Adipose tissue (tissue), 3 donors: Measurements from ENCODE around the gene PDE4B. TPM values are rescaled to one million over a fixed set of nuclear protein-coding genes. Genes with fewer than 3 reads are reported as not detected.
"Not testable (repeated sequence)": the region's sequence is repeated elsewhere in the genome, so short reads cannot be mapped to it uniquely, and the experiment has no call there.

ENCODE experiments used
- H3K27ac ChIP-seq: one replicate; pipeline ENCODE4 v1.5.1; 2013; ENCODE audit warnings: low read depth, low read length
- WGBS, 3 donors: extraction: QIAGEN DNeasy Blood & Tissue Kit; methylation state at CpG; one replicate each; pipeline ENCODE4 v1.1.7; 2013; 5-methylcytosine and 5-hydroxymethylcytosine counted together
- polyA plus RNA-seq, 3 donors: library from polyadenylated mRNA; stranded (reverse); fragments of 200-250 nt; gene quantifications; one replicate each; pipeline ENCODE4 v1.2.3, GENCODE V29; 2013
- donor health status: healthy with polysubstance abuse.
- donor health status: Bipolar disorder and iron deficiency.
- donor health status: healthy.

The PDE4B gene
- polyA plus RNA-seq, 3 donors = 1.3 to 10.0 (median 9.4) TPM

- 35 to 57% (median 44%) methylated on average over 2 of the region's 2 CpGs for WGBS, 3 donors
- H3K27ac ChIP-seq = no peak overlapping the region
Observed at GRCh38 chr1:65939636-65940035, 146.9 kb downstream of the PDE4B start.

- no peak overlapping the region for H3K27ac ChIP-seq
- 77 to 86% (median 82%) methylated on average over 4 of the region's 4 CpGs for WGBS, 3 donors
Observed at GRCh38 chr1:65940126-65940525, 147.4 kb downstream of the PDE4B start.

- WGBS, 3 donors = 13 to 42% (median 25%) methylated on average over 1 of the region's 1 CpG
Observed at GRCh38 chr1:65942476-65942875, 149.8 kb downstream of the PDE4B start.

GRCh38 chr1:65946376-65946775 lies 153.7 kb downstream of the PDE4B start:
- WGBS, 3 donors = 47 to 88% (median 65%) methylated on average over 1 of the region's 1 CpG
- no peak overlapping the region for H3K27ac ChIP-seq

More at GRCh38 chr1:65942476-65942875, 149.8 kb downstream of the PDE4B start:
- no peak overlapping the region for H3K27ac ChIP-seq

GRCh38 chr1:65946960-65947359 lies 154.3 kb downstream of the PDE4B start:
- H3K27ac ChIP-seq = no peak overlapping the region
- 78 to 91% (median 83%) methylated on average over 5 of the region's 5 CpGs for WGBS, 3 donors

- WGBS, 3 donors = 69 to 83% (median 74%) methylated on average over 7 of the region's 7 CpGs
- H3K27ac ChIP-seq = no peak overlapping the region
Observed at GRCh38 chr1:65948609-65949229, 156.0 kb downstream of the PDE4B start.

GRCh38 chr1:65949230-65949626 lies 156.5 kb downstream of the PDE4B start:
- no peak overlapping the region for H3K27ac ChIP-seq

GRCh38 chr1:65949933-65950332 lies 157.2 kb downstream of the PDE4B start:
- 45 to 79% (median 74%) methylated on average over 3 of the region's 3 CpGs for WGBS, 3 donors
- H3K27ac ChIP-seq = no peak overlapping the region

More at GRCh38 chr1:65949230-65949626, 156.5 kb downstream of the PDE4B start:
- WGBS, 3 donors = 45 to 75% (median 56%) methylated on average over 2 of the region's 2 CpGs

GRCh38 chr1:65952696-65953095 lies 160.0 kb downstream of the PDE4B start:
- 68 to 76% (median 75%) methylated on average over 3 of the region's 3 CpGs for WGBS, 3 donors

GRCh38 chr1:65953170-65953569 lies 160.5 kb downstream of the PDE4B start:
- H3K27ac ChIP-seq = no peak overlapping the region
- WGBS, 3 donors = 46 to 71% (median 52%) methylated on average over 1 of the region's 1 CpG

More at GRCh38 chr1:65952696-65953095, 160.0 kb downstream of the PDE4B start:
- no peak overlapping the region for H3K27ac ChIP-seq

- WGBS, 3 donors = 52 to 87% (median 83%) methylated on average over 3 of the region's 3 CpGs
- no peak overlapping the region for H3K27ac ChIP-seq
Observed at GRCh38 chr1:65955071-65955470, 162.4 kb downstream of the PDE4B start.

GRCh38 chr1:65955503-65955902 lies 162.8 kb downstream of the PDE4B start:
- 80 to 96% (median 84%) methylated on average over 6 of the region's 6 CpGs for WGBS, 3 donors
- H3K27ac ChIP-seq = no peak overlapping the region

GRCh38 chr1:65958561-65959350 lies 166.1 kb downstream of the PDE4B start:
- H3K27ac ChIP-seq = no peak overlapping the region
- WGBS, 3 donors = 37 to 54% (median 47%) methylated on average over 12 of the region's 12 CpGs

GRCh38 chr1:65959896-65960567 lies 167.3 kb downstream of the PDE4B start:
- WGBS, 3 donors = 40 to 42% (median 41%) methylated on average over 7 of the region's 7 CpGs
- H3K27ac ChIP-seq = no peak overlapping the region

GRCh38 chr1:65963156-65963888 lies 170.6 kb downstream of the PDE4B start:
- WGBS, 3 donors = 65 to 71% (median 65%) methylated on average over 6 of the region's 6 CpGs
- no peak overlapping the region for H3K27ac ChIP-seq

- H3K27ac ChIP-seq = no peak overlapping the region
- 52 to 84% (median 78%) methylated on average over 2 of the region's 2 CpGs for WGBS, 3 donors
Observed at GRCh38 chr1:65964123-65964522, 171.4 kb downstream of the PDE4B start.

GRCh38 chr1:65965112-65965996 lies 172.7 kb downstream of the PDE4B start:
- 32 to 72% (median 67%) methylated on average over 6 of the region's 6 CpGs for WGBS, 3 donors
- no peak overlapping the region for H3K27ac ChIP-seq

- WGBS, 3 donors = 89 to 94% (median 91%) methylated on average over 4 of the region's 4 CpGs
- not testable (repeated sequence) for H3K27ac ChIP-seq
Observed at GRCh38 chr1:65967492-65967891, 174.8 kb downstream of the PDE4B start.
